DOHH2 (cell line): ENCODE data around the gene ELMOD3.

Experiments used
- CTCF ChIP-seq: fragments of 200-600 bp; sonication (generic); IDR thresholded peaks from one replicate; pipeline ENCODE4 v1.5.1; 2014; ENCODE audit warnings: antibody characterized with exemption, mild to moderate bottlenecking, low read depth, low read length; ENCODE audit not compliant: poor library complexity, severe bottlenecking
- EZH2phosphoT487 ChIP-seq: fragments of 200-600 bp; sonication (generic); IDR thresholded peaks from 2 replicates; pipeline ENCODE4 v1.6.1; 2017; ENCODE audit warnings: borderline replicate concordance, mild to moderate bottlenecking, antibody characterized with exemption, low read length, moderate library complexity, mixed read lengths

GRCh38 chr2:85437488-85438200 is 83.1 kb downstream of the ELMOD3 start:
- no peak for TF ChIP-seq CTCF
- TF ChIP-seq EZH2phosphoT487 = no peak
